Testis (tissue), 3 donors: Measurements from ENCODE around the gene TMSB10. TPM values are rescaled to one million over a fixed set of nuclear protein-coding genes. Genes with fewer than 3 reads are reported as not detected.

ENCODE experiments used
- DNase-seq: peaks from one replicate; pipeline ENCODE4 v3.0.0-alpha.2; 2019
- H3K27ac ChIP-seq, 2 donors: fragments of 200-600 bp; sonication (generic); one replicate each; pipeline ENCODE4 v1.5.1; 2019
- H3K27me3 ChIP-seq: fragments of 200-600 bp; sonication (generic); one replicate; pipeline ENCODE4 v1.5.1; 2019
- H3K36me3 ChIP-seq: fragments of 200-600 bp; sonication (generic); one replicate; pipeline ENCODE4 v1.5.1; 2017; ENCODE audit warnings: low read depth; ENCODE audit errors: missing control alignments
- H3K4me1 ChIP-seq: fragments of 200-600 bp; sonication (generic); one replicate; pipeline ENCODE4 v1.5.1; 2019
- H3K4me3 ChIP-seq, 2 donors: fragments of 200-600 bp; sonication (generic); one replicate each; pipeline ENCODE4 v1.5.1; 2017 to 2019
- H3K9me3 ChIP-seq: fragments of 200-600 bp; sonication (generic); one replicate; pipeline ENCODE4 v1.5.1; 2017
- POLR2A ChIP-seq: fragments of 450-650 bp; IDR thresholded peaks from one replicate; pipeline ENCODE4 v1.6.1; 2017; ENCODE audit warnings: antibody characterized with exemption, mild to moderate bottlenecking, moderate library complexity
- WGBS, 2 donors: methylation state at CpG; one replicate each; pipeline ENCODE4 v1.1.5; 2018; 5-methylcytosine and 5-hydroxymethylcytosine counted together
- intact Hi-C: fragments of 100-400 bp; cut with DNase I; formaldehyde crosslinking; loops from one replicate; pipeline ENCODE4 v1.15.1; 2023; ENCODE audit warnings: low total_unique reads
- polyA plus RNA-seq: library from polyadenylated mRNA; stranded (reverse); fragments of 350-450 nt; fragmentation: Illumina TruSeq; extraction: RNeasy Lipid Tissue Mini Kit (QIAGEN cat#74804); gene quantifications from one replicate; pipeline ENCODE4 v1.2.3, GENCODE V29; 2014; ENCODE audit warnings: low read depth, low replicate concordance; ENCODE audit not compliant: insufficient read depth
- total RNA-seq, 2 donors: library from RNA; depleted of rRNA; stranded (reverse); fragments of >200 nt; gene quantifications; one replicate each; pipeline ENCODE4 v1.2.3, GENCODE V29; 2016
- TF ChIP-seq, protein P1 (sequence below), 3 experiments: fragments of 450-650 bp in 2 of 3; fragments of 200-600 bp in 1 of 3; sonication (generic) in 1 of 3; IDR thresholded peaks; one replicate each; pipeline ENCODE4 v1.5.1; 2016 to 2019; ENCODE audit warnings: antibody characterized with exemption in 3 of 3, mild to moderate bottlenecking in 2 of 3, moderate library complexity in 1 of 3

Gene TMSB10
- total and polyA plus RNA-seq, 3 donors from 2014 or later: 1,824 to 3,571 (median 2,819) TPM

DNA sequence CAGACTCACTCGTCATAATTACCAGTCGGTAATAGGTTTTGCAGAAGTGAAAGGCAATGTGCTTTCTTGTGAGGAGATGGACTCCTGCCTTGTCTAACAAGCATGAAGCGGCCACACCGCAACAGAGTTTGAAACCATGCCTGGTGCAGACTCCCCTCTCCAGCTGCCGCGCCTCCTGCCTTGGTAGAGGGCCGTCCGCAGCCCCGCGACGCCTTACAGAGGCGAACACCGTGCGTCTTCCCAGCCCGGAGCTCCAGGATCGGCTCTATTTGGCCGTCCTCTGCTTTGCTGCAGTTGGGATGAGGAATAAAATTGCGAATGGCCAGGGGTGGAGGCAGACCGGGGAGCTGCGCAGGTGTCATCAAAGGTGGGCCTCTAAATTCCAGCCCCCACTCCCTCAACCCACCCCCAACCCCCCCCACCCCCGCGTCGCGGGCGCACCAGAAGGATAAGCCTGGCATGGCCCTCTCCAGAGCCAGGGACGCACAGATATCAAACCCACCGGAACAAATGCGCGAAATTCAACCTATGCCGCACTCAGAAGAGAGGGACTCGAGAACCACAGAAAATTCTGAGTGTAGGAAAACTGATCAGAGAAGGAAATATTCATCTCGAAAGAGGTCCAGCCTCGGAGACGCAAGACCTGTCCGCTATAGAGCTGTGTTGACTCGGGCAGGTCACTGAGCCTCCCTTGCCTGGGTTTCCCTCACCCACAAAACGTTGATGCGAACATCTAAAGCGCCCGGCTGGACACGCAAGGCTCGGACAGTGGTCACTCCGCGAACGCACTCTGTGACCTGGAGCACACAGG lies 25.7 kb upstream of the TMSB10 start:
- Histone ChIP-seq H3K27me3 (no peaks in the 10 kb centered on the region), H3K9me3 (no peaks in the 10 kb centered on the region), H3K4me3 (peak overlapping the region in 1 of 2 donors; percentile 34), H3K4me1 (peaks cover 11% of the 10 kb centered on the region), H3K36me3 (no peaks in the 10 kb centered on the region), H3K27ac (no peak overlapping the region)
- intact Hi-C loops: no loop called here
- 8 to 13% methylated on average over 19 to 45 of the region's 45 CpGs for WGBS, 2 donors
- no peak for DNase-seq
- TF ChIP-seq, protein P1, sequence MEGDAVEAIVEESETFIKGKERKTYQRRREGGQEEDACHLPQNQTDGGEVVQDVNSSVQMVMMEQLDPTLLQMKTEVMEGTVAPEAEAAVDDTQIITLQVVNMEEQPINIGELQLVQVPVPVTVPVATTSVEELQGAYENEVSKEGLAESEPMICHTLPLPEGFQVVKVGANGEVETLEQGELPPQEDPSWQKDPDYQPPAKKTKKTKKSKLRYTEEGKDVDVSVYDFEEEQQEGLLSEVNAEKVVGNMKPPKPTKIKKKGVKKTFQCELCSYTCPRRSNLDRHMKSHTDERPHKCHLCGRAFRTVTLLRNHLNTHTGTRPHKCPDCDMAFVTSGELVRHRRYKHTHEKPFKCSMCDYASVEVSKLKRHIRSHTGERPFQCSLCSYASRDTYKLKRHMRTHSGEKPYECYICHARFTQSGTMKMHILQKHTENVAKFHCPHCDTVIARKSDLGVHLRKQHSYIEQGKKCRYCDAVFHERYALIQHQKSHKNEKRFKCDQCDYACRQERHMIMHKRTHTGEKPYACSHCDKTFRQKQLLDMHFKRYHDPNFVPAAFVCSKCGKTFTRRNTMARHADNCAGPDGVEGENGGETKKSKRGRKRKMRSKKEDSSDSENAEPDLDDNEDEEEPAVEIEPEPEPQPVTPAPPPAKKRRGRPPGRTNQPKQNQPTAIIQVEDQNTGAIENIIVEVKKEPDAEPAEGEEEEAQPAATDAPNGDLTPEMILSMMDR (IDR thresholded peaks at IDR 0.05): no peak
- TF ChIP-seq POLR2A: no peak

- 1% methylated on average over 8 of the region's 8 CpGs for WGBS, 2 donors
- intact Hi-C loops: no loop called here
- Histone ChIP-seq H3K9me3 (no peaks in the 10 kb centered on the region), H3K4me1 (peaks cover 11% of the 10 kb centered on the region), H3K4me3 (peak overlapping the region; percentile 34 to 54), H3K27ac (no peak overlapping the region), H3K36me3 (no peaks in the 10 kb centered on the region), H3K27me3 (no peaks in the 10 kb centered on the region)
- no peak for DNase-seq
- TF ChIP-seq, protein P1 (IDR thresholded peaks at IDR 0.05): no peak
Measured at GRCh38 chr2:84880395-84880644, 25.1 kb upstream of the TMSB10 start.

DNA sequence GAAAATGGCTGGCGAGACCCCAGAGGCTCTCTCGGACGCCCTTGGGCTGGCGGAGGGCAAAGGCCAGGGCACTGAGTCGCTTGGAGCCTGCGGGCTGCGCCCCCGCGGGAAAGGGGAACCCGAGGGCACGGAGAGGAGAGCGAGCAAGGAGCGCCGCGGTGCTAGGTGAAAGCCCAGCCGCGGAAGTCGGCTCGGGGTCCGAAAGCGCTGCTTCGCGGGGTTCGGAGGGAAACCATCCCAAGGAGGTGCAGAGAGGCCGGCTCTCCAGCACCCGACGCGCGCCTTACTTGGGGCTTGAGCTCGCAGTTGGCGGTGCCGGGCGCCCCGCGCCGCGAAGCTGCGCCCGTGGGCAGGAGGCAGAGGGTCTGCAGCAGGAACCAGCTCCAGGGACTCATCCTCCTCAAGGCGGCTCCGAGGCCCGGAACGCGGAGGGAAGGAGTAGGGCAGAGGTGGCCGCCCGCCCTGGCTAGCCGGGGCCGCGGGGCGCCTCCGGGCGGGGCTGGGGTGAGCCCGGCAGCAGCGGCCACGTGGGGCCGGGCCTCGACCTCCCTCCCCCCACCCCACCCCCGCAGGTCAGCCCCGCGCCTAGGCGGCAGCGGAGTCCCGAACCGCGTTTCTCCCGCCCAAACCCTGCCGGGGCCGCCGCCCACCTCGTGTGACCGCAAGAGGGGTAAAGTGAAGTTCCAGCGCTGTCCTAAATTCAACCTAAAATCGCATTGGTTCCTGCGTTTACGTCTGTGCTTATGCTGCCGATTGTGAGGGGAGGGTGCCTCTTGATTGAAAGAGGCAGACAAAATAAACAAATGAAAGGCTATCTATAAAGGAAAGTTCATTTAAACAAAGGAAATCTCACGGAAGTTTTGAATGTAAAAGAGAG lies 24.6 kb upstream of the TMSB10 start, which contains the start of gene TRABD2A:
TRABD2A (minus strand) TSS at position 440 of the 877 bp plus-strand sequence; CDS start at position 395, 45 bp downstream.
- TF ChIP-seq POLR2A: no peak
- TF ChIP-seq, protein P1 (IDR thresholded peaks at IDR 0.05): no peak
- Histone ChIP-seq H3K4me3 (peak within 1 kb of the TSS; percentile 34 to 54), H3K9me3 (no peaks in the 10 kb centered on the region), H3K27me3 (no peaks in the 10 kb centered on the region), H3K27ac (no peak within 1 kb of the TSS), H3K4me1 (peaks cover 11% of the 10 kb centered on the region), H3K36me3 (no peaks in the 10 kb centered on the region)
- intact Hi-C loops: no loop called here
- DNase-seq: no peak
- whole genome bisulfite sequencing, 2 donors: 1% methylated on average over 22 to 77 of the region's 77 CpGs

- WGBS, 2 donors: 3 to 4% methylated on average over 29 of the region's 29 CpGs
Measured at GRCh38 chr2:84881581-84882413, 23.7 kb upstream of the TMSB10 start.

More at GRCh38 chr2:84881581-84882413, 23.7 kb upstream of the TMSB10 start:
- no peak for TF ChIP-seq POLR2A
- TF ChIP-seq, protein P1 (IDR thresholded peaks at IDR 0.05): peak; percentile 39 to 57 (median 56)
- intact Hi-C loops: no loop called here
- Histone ChIP-seq H3K4me1 (peaks cover 11% of the 10 kb centered on the region), H3K9me3 (no peaks in the 10 kb centered on the region), H3K27ac (no peak overlapping the region), H3K36me3 (no peaks in the 10 kb centered on the region), H3K27me3 (no peaks in the 10 kb centered on the region), H3K4me3 (peak overlapping the region; percentile 34 to 54)
- DNase-seq: peak; percentile 80
